SK-N-SH (cell line): Measurements from ENCODE around the gene ASTN2. TPM values are rescaled to one million over a fixed set of nuclear protein-coding genes. Genes with fewer than 3 reads are reported as not detected.
A peak's percentile ranks its signal among the peaks of the same experiment; 100 is the strongest.

Experiments
- CTCF ChIA-PET: fragments of 300-600, 350-600 bp; formaldehyde crosslinking; extraction: SDS; loops from one replicate; lab custom pipeline; 2021; lab: Yijun Ruan, JAX
- POLR2A ChIA-PET: fragments of 350-600 bp; sonication (Branson Sonifier 250); formaldehyde crosslinking; extraction: SDS; loops from one replicate; lab custom pipeline; 2020; ENCODE audit warnings: antibody characterized with exemption, inconsistent platforms; lab: Yijun Ruan, JAX
- DNase-seq: peaks from one replicate; pipeline ENCODE4 v3.0.0; 2012
- H2AFZ ChIP-seq: fragments of 200-600 bp; sonication (generic); 2 replicates; pipeline ENCODE4 v1.8.1; 2016; ENCODE audit warnings: antibody characterized with exemption, mild to moderate bottlenecking, low read depth
- H3F3A ChIP-seq: fragments of 200-600 bp; sonication (generic); replicated peaks from 2 replicates; pipeline ENCODE3; 2016; ENCODE audit warnings: antibody characterized with exemption, mild to moderate bottlenecking; ENCODE audit not compliant: insufficient read depth
- H3K27ac ChIP-seq, 2 experiments: fragments of 200-500 bp in 1 of 2; fragments of 200-600 bp in 1 of 2; sonication (Bioruptor generic) in 1 of 2; sonication (generic), shearing (Covaris generic) in 1 of 2; 2 replicates each; pipeline versions ENCODE4 v1.5.1 to v1.6.1; 2014 to 2016; ENCODE audit warnings: low read depth in 2 of 2, inconsistent platforms in 1 of 2, low read length in 1 of 2, mild to moderate bottlenecking in 1 of 2, mixed read lengths in 1 of 2
- H3K27me3 ChIP-seq: fragments of 200-600 bp; sonication (generic), shearing (Covaris generic); 2 replicates; pipeline ENCODE4 v1.6.1; 2016; ENCODE audit warnings: mixed run types; ENCODE audit not compliant: insufficient read depth
- H3K36me3 ChIP-seq, 2 experiments: fragments of 200-500 bp in 1 of 2; fragments of 200-600 bp in 1 of 2; sonication (Bioruptor generic) in 1 of 2; sonication (generic) in 1 of 2; replicated peaks in 1 of 2; 2 replicates each; pipeline versions ENCODE3 to v1.5.1; 2014 to 2016; ENCODE audit warnings: low read length in 1 of 2, mild to moderate bottlenecking in 1 of 2; ENCODE audit not compliant: insufficient read depth in 2 of 2, control insufficient read depth in 1 of 2
- H3K4me1 ChIP-seq, 2 experiments: fragments of 200-500 bp in 1 of 2; fragments of 200-600 bp in 1 of 2; sonication (Bioruptor generic) in 1 of 2; sonication (generic), shearing (Covaris generic) in 1 of 2; 2 replicates each; pipeline versions ENCODE4 v1.5.1 to v1.6.1; 2014 to 2016; ENCODE audit warnings: low read depth in 1 of 2, low read length in 1 of 2, mixed run types in 1 of 2; ENCODE audit not compliant: insufficient read depth in 2 of 2, control insufficient read depth in 1 of 2
- H3K4me2 ChIP-seq: fragments of 200-600 bp; sonication (generic), shearing (Covaris generic); 2 replicates; pipeline ENCODE4 v1.6.1; 2017; ENCODE audit warnings: mixed run types
- H3K4me3 ChIP-seq, 2 experiments: fragments of 200-500 bp in 1 of 2; fragments of 200-600 bp in 1 of 2; sonication (Bioruptor generic) in 1 of 2; sonication (generic), shearing (Covaris generic) in 1 of 2; 2 replicates each; pipeline versions ENCODE4 v1.5.1 to v1.8.1; 2014 to 2016; ENCODE audit warnings: low read depth in 2 of 2, inconsistent platforms in 1 of 2, low read length in 1 of 2, mild to moderate bottlenecking in 1 of 2, mixed read lengths in 1 of 2, moderate library complexity in 1 of 2
- H3K79me2 ChIP-seq: fragments of 200-600 bp; sonication (generic); 2 replicates; pipeline ENCODE4 v1.8.1; 2017; ENCODE audit warnings: mild to moderate bottlenecking; ENCODE audit not compliant: insufficient read depth
- H3K9ac ChIP-seq: fragments of 200-600 bp; sonication (generic); 2 replicates; pipeline ENCODE4 v1.6.1; 2017; ENCODE audit warnings: mixed run types
- H3K9me2 ChIP-seq: fragments of 200-600 bp; sonication (generic); 2 replicates; pipeline ENCODE4 v1.6.1; 2017; ENCODE audit warnings: mixed run types
- H3K9me3 ChIP-seq: fragments of 200-600 bp; sonication (generic); 2 replicates; pipeline ENCODE4 v1.6.1; 2017; ENCODE audit warnings: mixed run types, mild to moderate bottlenecking, moderate library complexity
- H4K20me1 ChIP-seq: fragments of 200-600 bp; sonication (generic); 2 replicates; pipeline ENCODE4 v1.6.1; 2017; ENCODE audit warnings: mild to moderate bottlenecking, mixed run types; ENCODE audit not compliant: insufficient read depth
- CHD2 ChIP-seq: fragments of 150-350 bp; IDR thresholded peaks from 2 replicates; pipeline ENCODE4 v1.6.1; 2018; ENCODE audit warnings: low read length; ENCODE audit not compliant: partially characterized antibody
- CTCF ChIP-seq: fragments of 200-600 bp; sonication (generic); IDR thresholded peaks from 2 replicates; pipeline ENCODE4 v1.6.1; 2017; ENCODE audit warnings: antibody characterized with exemption, mild to moderate bottlenecking, moderate library complexity
- ELF1 ChIP-seq: IDR thresholded peaks from 2 replicates; pipeline ENCODE4 v1.4.0; 2012
- EZH2phosphoT487 ChIP-seq: fragments of 200-600 bp; sonication (generic); IDR thresholded peaks from 2 replicates; pipeline ENCODE4 v1.6.1; 2017; ENCODE audit warnings: low read depth, mixed run types, mild to moderate bottlenecking, antibody characterized with exemption, moderate library complexity, borderline replicate concordance
- FOSL2 ChIP-seq: IDR thresholded peaks from 2 replicates; pipeline ENCODE4 v1.4.0; 2012; ENCODE audit warnings: low read depth, mild to moderate bottlenecking, moderate library complexity, borderline replicate concordance
- FOXM1 ChIP-seq: IDR thresholded peaks from 2 replicates; pipeline ENCODE4 v1.4.0; 2012; ENCODE audit warnings: low read depth, mild to moderate bottlenecking
- GABPA ChIP-seq: IDR thresholded peaks from 2 replicates; pipeline ENCODE4 v1.4.0; 2012; ENCODE audit warnings: low read depth, mild to moderate bottlenecking
- GATA2 ChIP-seq: sonication (generic); formaldehyde crosslinking; IDR thresholded peaks from 2 replicates; pipeline ENCODE4 v1.5.0; 2020; ENCODE audit warnings: mild to moderate bottlenecking, missing genetic modification reagents
- IRF3 ChIP-seq: fragments of 150-350 bp; IDR thresholded peaks from 2 replicates; pipeline ENCODE4 v1.6.1; 2016; ENCODE audit warnings: mild to moderate bottlenecking, low read depth, low read length
- JUND ChIP-seq: IDR thresholded peaks from 2 replicates; pipeline ENCODE4 v1.4.0; 2012
- MAX ChIP-seq: IDR thresholded peaks from 2 replicates; pipeline ENCODE4 v1.4.0; 2012; ENCODE audit warnings: low read depth
- MEF2A ChIP-seq: IDR thresholded peaks from 2 replicates; pipeline ENCODE4 v1.4.0; 2012; ENCODE audit warnings: low read depth, borderline replicate concordance
- MXI1 ChIP-seq: IDR thresholded peaks from 2 replicates; pipeline ENCODE4 v1.6.1; 2012; ENCODE audit warnings: mild to moderate bottlenecking, low read depth, low read length, improper control_type of control experiment
- NFIC ChIP-seq: IDR thresholded peaks from 2 replicates; pipeline ENCODE4 v1.4.0; 2012; ENCODE audit warnings: borderline replicate concordance
- NRF1 ChIP-seq: IDR thresholded peaks from 2 replicates; pipeline ENCODE4 v1.6.1; 2012; ENCODE audit warnings: low read depth, mild to moderate bottlenecking, low read length
- PBX3 ChIP-seq: IDR thresholded peaks from 2 replicates; pipeline ENCODE4; 2012
- POLR2AphosphoS5 ChIP-seq: IDR thresholded peaks from 2 replicates; pipeline ENCODE4 v1.6.1; 2012; ENCODE audit warnings: low read depth, low read length
- RAD21 ChIP-seq: IDR thresholded peaks from 2 replicates; pipeline ENCODE4 v1.6.1; 2012; ENCODE audit warnings: mild to moderate bottlenecking, low read length
- RFX5 ChIP-seq: IDR thresholded peaks from 2 replicates; pipeline ENCODE4 v1.6.1; 2012; ENCODE audit warnings: mild to moderate bottlenecking, improper control_type of control experiment, low read length
- SIN3A ChIP-seq: IDR thresholded peaks from 2 replicates; pipeline ENCODE4 v1.6.1; 2012; ENCODE audit warnings: low read depth, mild to moderate bottlenecking, low read length, moderate library complexity, borderline replicate concordance
- SMC3 ChIP-seq: IDR thresholded peaks from 2 replicates; pipeline ENCODE4 v1.6.1; 2012; ENCODE audit warnings: low read depth, low read length, improper control_type of control experiment
- TAF1 ChIP-seq: IDR thresholded peaks from 2 replicates; pipeline ENCODE4 v1.6.1; 2012; ENCODE audit warnings: low read depth, mild to moderate bottlenecking, low read length, moderate library complexity, borderline replicate concordance
- USF1 ChIP-seq: IDR thresholded peaks from 2 replicates; pipeline ENCODE4 v1.4.0; 2012; ENCODE audit warnings: low read depth, borderline replicate concordance
- USF2 ChIP-seq: fragments of 150-350 bp; IDR thresholded peaks from 2 replicates; pipeline ENCODE4 v1.6.1; 2017; ENCODE audit warnings: antibody characterized with exemption, low read length, low read depth, borderline replicate concordance
- ZBTB33 ChIP-seq: IDR thresholded peaks from 2 replicates; pipeline ENCODE4 v1.4.0; 2012; ENCODE audit warnings: low read depth, borderline replicate concordance
- WGBS: methylation state at CpG from one replicate; pipeline ENCODE4 v1.1.6; 2017; ENCODE audit warnings: low lambda C conversion rate; 5-methylcytosine and 5-hydroxymethylcytosine counted together
- polyA plus RNA-seq, 3 experiments: library from polyadenylated mRNA; depleted of rRNA; stranded (reverse); fragments of >200 nt; gene quantifications; 2 replicates each; pipeline ENCODE4 v1.2.3, GENCODE V29; 2012

ASTN2 gene
- polyA plus RNA-seq, 1 of the 3 experiments (the other 2 are of a cell fraction) = 6.6 TPM

GRCh38 chr9:116626762-116627161, 788.1 kb downstream of the ASTN2 start:
- Histone ChIP-seq H3K9ac (no peak overlapping the region), H3F3A (no peaks in the 10 kb centered on the region), H3K27me3 (no peaks in the 10 kb centered on the region), H3K36me3 (no peaks in the 10 kb centered on the region), H2AFZ (no peak overlapping the region), H3K27ac (peak overlapping the region in 1 of 2 experiments; percentile 56; a peak in 2 of 4 replicates), H3K4me1 (peaks cover 0 to 14% of the 10 kb centered on the region in 2 experiments; a peak in 2 of 4 replicates), H4K20me1 (no peaks in the 10 kb centered on the region), H3K4me3 (no peak overlapping the region), H3K4me2 (no peak overlapping the region), H3K9me2 (no peaks in the 10 kb centered on the region), H3K79me2 (no peaks in the 10 kb centered on the region), H3K9me3 (no peaks in the 10 kb centered on the region)
- DNase-seq = peak; percentile 50
- 94% methylated on average over 3 of the region's 3 CpGs for WGBS
- ChIA-PET POLR2A (no interaction called here), CTCF (interaction anchor here (1.1 kb wide), 1 partner anchor 37 kb away, joined by 3 read pairs; no protein-coding TSS in a partner anchor)
- TF ChIP-seq NFIC (no peak), RAD21 (no peak; the same call in 1 of the 2 replicates), GABPA (no peak), FOSL2 (no peak), IRF3 (no peak), MEF2A (no peak), MAX (no peak), CHD2 (peak; percentile 58), GATA2 (CRISPR knock-in tag) (peak; percentile 88), USF2 (no peak), JUND (no peak), ELF1 (no peak), CTCF (no peak), EZH2phosphoT487 (no peak), MXI1 (peak; percentile 35; the same call in 1 of the 2 replicates), USF1 (no peak), TAF1 (no peak), SMC3 (no peak), ZBTB33 (no peak), FOXM1 (no peak), SIN3A (no peak), POLR2AphosphoS5 (no peak), PBX3 (no peak), NRF1 (no peak), RFX5 (no peak)
